ENCODE measurements around the gene DBNDD1.

Gene DBNDD1

GRCh38 chr16:90055371-90055770, 36.1 kb upstream of the DBNDD1 start:
- no peak overlapping the region for H3K4me3 ChIP-seq (ENCODE audit: low read depth, low read length)
- H3K36me3 ChIP-seq (ENCODE audit: control insufficient read depth in 2 of 2, insufficient read depth in 1 of 2, low read length in 2 of 2): no peaks in the 10 kb centered on the region
- no peak for TF ChIP-seq ZNF830 (tag by site-specific recombination; IDR thresholded peaks at IDR 0.05; ENCODE audit: low read depth)
- TF ChIP-seq ZNF324 (tag by site-specific recombination; IDR thresholded peaks at IDR 0.05): no peak
- no peak for TF ChIP-seq KLF8 (tag by site-specific recombination; IDR thresholded peaks at IDR 0.05)
- no peaks in the 10 kb centered on the region for H3K4me1 ChIP-seq (ENCODE audit: control insufficient read depth, insufficient read depth, low read length)
- H3K9me3 ChIP-seq (ENCODE audit: control insufficient read depth, insufficient read depth, low read depth, low read length): no peaks in the 10 kb centered on the region
- H3K27ac ChIP-seq (ENCODE audit: extremely low read depth, low read depth, low read length): no peak overlapping the region
- CTCF ChIA-PET: no interaction called here
- POLR2A ChIA-PET: no interaction called here

- Histone ChIP-seq H3K9me3 (ENCODE audit: control insufficient read depth, insufficient read depth, low read depth, low read length) (no peaks in the 10 kb centered on the region), H3K4me3 (ENCODE audit: low read depth, low read length) (no peak overlapping the region), H3K27ac (ENCODE audit: extremely low read depth, low read depth, low read length) (no peak overlapping the region), H3K4me1 (ENCODE audit: control insufficient read depth, insufficient read depth, low read length) (no peaks in the 10 kb centered on the region), H3K36me3 (ENCODE audit: control insufficient read depth in 2 of 2, insufficient read depth in 1 of 2, low read length in 2 of 2) (no peaks in the 10 kb centered on the region)
- TF ChIP-seq ZNF585B (tag by site-specific recombination; IDR thresholded peaks at IDR 0.05) (peak; percentile 99), ZNF140 (tag by site-specific recombination; IDR thresholded peaks at IDR 0.05) (no peak), SETDB1 (IDR thresholded peaks at IDR 0.05; ENCODE audit: insufficient read length, low read length) (peak; percentile 86)
- CTCF ChIA-PET: no interaction called here
- POLR2A ChIA-PET: no interaction called here
Observed at GRCh38 chr16:90054554-90054953, 35.3 kb upstream of the DBNDD1 start.

DNA sequence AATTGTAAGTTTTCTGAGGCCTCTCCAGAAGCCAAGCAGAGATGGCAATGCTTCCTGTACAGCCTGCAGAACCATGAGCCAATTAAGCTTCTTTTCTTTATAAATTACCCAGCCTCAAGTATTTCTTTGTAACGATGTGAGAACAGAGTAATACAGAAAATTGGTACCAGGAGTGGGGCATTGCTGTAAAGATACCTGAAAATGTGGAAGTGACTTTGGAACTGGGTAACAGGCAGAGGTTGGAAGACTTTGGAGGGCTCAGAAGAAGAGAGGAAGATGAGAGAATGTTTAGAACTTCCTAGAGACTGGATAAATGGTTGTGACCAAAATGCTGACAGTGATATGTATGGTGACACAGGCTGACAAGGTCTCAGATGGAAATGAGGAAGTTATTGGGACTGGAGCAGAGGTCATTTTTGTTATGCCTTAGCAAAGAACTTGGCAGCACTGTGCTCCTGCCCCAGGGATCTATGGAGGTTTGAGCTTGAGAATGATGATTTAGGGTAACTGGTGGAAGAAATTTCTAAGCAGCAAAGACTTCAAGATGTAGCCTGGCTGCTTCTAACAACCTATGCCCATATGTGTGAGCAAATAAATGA, 34.7 kb upstream of the DBNDD1 start:
- Histone ChIP-seq H3K4me1 (ENCODE audit: control insufficient read depth, insufficient read depth, low read length) (no peaks in the 10 kb centered on the region), H3K36me3 (ENCODE audit: control insufficient read depth in 2 of 2, insufficient read depth in 1 of 2, low read length in 2 of 2) (no peaks in the 10 kb centered on the region), H3K9me3 (ENCODE audit: control insufficient read depth, insufficient read depth, low read depth, low read length) (no peaks in the 10 kb centered on the region), H3K4me3 (ENCODE audit: low read depth, low read length) (no peak overlapping the region), H3K27ac (ENCODE audit: extremely low read depth, low read depth, low read length) (no peak overlapping the region)
- TF ChIP-seq ZNF626 (tag by site-specific recombination; IDR thresholded peaks at IDR 0.05): 0 out of 2 replicates have a peak, but pooled peaks have one; percentile 3
- peak; percentile 86 for TF ChIP-seq ZNF707 (tag by site-specific recombination; IDR thresholded peaks at IDR 0.05)
- no peak for TF ChIP-seq ZNF521 (tag by site-specific recombination; IDR thresholded peaks at IDR 0.05)
- POLR2A ChIA-PET: no interaction called here
- CTCF ChIA-PET: no interaction called here

DNA sequence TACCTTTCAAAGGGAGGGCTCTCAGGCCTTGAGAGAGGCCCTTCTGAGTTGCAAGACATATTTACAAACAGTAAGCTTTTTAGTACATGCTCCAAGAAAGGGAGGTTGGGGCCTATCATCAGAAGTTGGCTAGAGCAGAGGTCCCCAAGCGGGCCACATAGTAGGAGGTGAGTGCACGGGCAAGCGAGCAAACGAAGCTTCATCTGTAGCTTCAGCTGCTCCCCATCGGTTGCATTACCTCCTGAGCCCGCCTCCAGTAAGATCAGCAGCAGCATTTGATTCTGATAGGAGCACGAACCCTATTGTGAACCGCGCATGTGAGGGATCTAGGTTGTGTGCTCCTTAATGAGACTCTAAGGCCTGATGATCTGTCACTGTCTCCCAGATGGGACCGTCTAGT, 31.7 kb upstream of the DBNDD1 start:
- no peaks in the 10 kb centered on the region for H3K9me3 ChIP-seq (ENCODE audit: control insufficient read depth, insufficient read depth, low read depth, low read length)
- ChIA-PET CTCF (interaction anchor here (1.5 kb wide), 1 partner anchor 30 kb away, joined by 5 read pairs; no protein-coding TSS in a partner anchor), POLR2A (no interaction called here)
- H3K4me1 ChIP-seq (ENCODE audit: control insufficient read depth, insufficient read depth, low read length): no peaks in the 10 kb centered on the region
- H3K27ac ChIP-seq (ENCODE audit: extremely low read depth, low read depth, low read length): no peak overlapping the region
- H3K4me3 ChIP-seq (ENCODE audit: low read depth, low read length): no peak overlapping the region
- TF ChIP-seq ZNF610 (tag by site-specific recombination; IDR thresholded peaks at IDR 0.05; ENCODE audit: borderline replicate concordance): peak; percentile 95; the same call in 1 of the 2 replicates
- TF ChIP-seq ZNF221 (tag by site-specific recombination; IDR thresholded peaks at IDR 0.05; ENCODE audit: borderline replicate concordance): no peak
- H3K36me3 ChIP-seq (ENCODE audit: control insufficient read depth in 2 of 2, insufficient read depth in 1 of 2, low read length in 2 of 2): no peaks in the 10 kb centered on the region

DNA sequence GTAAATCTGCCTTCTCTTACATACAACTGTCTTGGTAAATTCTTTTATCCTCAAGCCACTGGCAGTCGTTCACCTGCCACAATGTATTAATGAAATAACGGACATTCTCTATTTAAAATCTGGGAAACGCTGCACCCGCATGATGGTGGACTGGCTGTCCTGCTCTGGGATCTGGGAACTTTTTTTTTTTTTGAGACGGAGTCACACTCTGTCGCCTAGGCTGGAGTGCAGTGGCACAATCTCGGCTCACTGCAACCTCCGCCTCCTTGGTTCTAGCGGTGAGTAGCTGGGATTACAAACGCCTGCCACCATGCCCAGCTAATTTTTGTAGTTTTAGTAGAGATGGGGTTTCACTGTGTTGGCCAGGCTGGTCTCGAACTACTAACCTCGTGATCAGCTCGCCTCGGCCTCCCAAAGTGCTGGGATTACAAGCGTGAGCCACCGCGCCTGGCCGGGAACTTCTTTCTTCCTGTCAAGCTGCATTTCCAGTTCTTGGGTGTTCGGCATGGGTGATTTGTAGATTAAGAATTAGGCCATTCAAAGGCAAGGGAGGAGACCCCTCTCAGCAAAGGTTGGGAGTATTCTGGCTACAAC, 29.6 kb upstream of the DBNDD1 start:
- Histone ChIP-seq H3K9me3 (ENCODE audit: control insufficient read depth, insufficient read depth, low read depth, low read length) (no peaks in the 10 kb centered on the region), H3K4me3 (ENCODE audit: low read depth, low read length) (no peak overlapping the region), H3K36me3 (ENCODE audit: control insufficient read depth in 2 of 2, insufficient read depth in 1 of 2, low read length in 2 of 2) (peaks cover 0 to 8% of the 10 kb centered on the region in 2 experiments; a peak in 1 of 3 replicates), H3K27ac (ENCODE audit: extremely low read depth, low read depth, low read length) (no peak overlapping the region), H3K4me1 (ENCODE audit: control insufficient read depth, insufficient read depth, low read length) (no peaks in the 10 kb centered on the region)
- ChIA-PET POLR2A (no interaction called here), CTCF (no interaction called here)
- TF ChIP-seq PRDM1 (tag by site-specific recombination; IDR thresholded peaks at IDR 0.05): 0 out of 2 replicates have a peak, but pooled peaks have one; percentile 2
- no peak for TF ChIP-seq ZNF19 (tag by site-specific recombination; IDR thresholded peaks at IDR 0.05; ENCODE audit: low read depth)

All from HEK293 (cell line).